Transverse colon (tissue), 3 donors: ENCODE results near the gene STAMBPL1.

ENCODE experiments used
- CTCF ChIP-seq, 5 experiments: fragments of 200-600 bp in 3 of 5; fragments of 450-650 bp in 2 of 5; sonication (generic) in 3 of 5; IDR thresholded peaks; 1 replicate in 2 of 5; 2 replicates in 3 of 5; pipeline ENCODE4 v1.5.1; 2016 to 2017; ENCODE audit warnings: antibody characterized with exemption in 5 of 5, inconsistent platforms in 3 of 5, mild to moderate bottlenecking in 2 of 5, moderate library complexity in 1 of 5
- POLR2A ChIP-seq: fragments of 450-650 bp; IDR thresholded peaks from one replicate; pipeline ENCODE4 v1.6.1; 2016; ENCODE audit warnings: antibody characterized with exemption, mild to moderate bottlenecking, moderate library complexity

GRCh38 chr10:88963318-88963717 lies 83.3 kb downstream of the STAMBPL1 start:
- no peak for TF ChIP-seq POLR2A
- TF ChIP-seq CTCF (IDR thresholded peaks at IDR 0.05) = no peak
